ENCODE results near the gene DGKI. TPM values are rescaled to one million over a fixed set of nuclear protein-coding genes. Genes with fewer than 3 reads are reported as not detected.

Gene DGKI
- total and polyA plus RNA-seq, 2 of the 13 experiments (the other 11 are each of a cell fraction or from before 2014, with no cell fraction given) = 0.09 to 0.17 TPM

GRCh38 chr7:137579913-137580640 lies 266.7 kb downstream of the DGKI start:
- POLR2A ChIA-PET = no interaction called here

More at GRCh38 chr7:137579913-137580640, 266.7 kb downstream of the DGKI start:
- CTCF ChIA-PET (ENCODE audit: low intra/inter-chr PET ratio, low total read pairs) = no interaction called here
- 0 out of 5 replicates have a peak, but pooled peaks cover 0 to 2% of the 10 kb centered on the region in 2 experiments for H3K27me3 ChIP-seq (ENCODE audit: control insufficient read depth in 1 of 2, insufficient read depth in 2 of 2, low read length in 2 of 2)
- no TSS peak for BruUV-seq (replicated peaks)
- no peak overlapping the region for H3K27ac ChIP-seq (ENCODE audit: extremely low read length, insufficient read depth, low read length)
- no peak overlapping the region for H3K4me2 ChIP-seq (ENCODE audit: low read depth, low read length)
- in situ Hi-C loops (cut with HindIII; ENCODE audit: extremely low pct_ligation_motif_present, low pct_unique_long_range_greater_than_20kb) (loop anchor here (10.0 kb wide), 1 partner anchor 415 kb away; no protein-coding TSS in a partner anchor), intact Hi-C loops (cut with micrococcal nuclease; ENCODE audit: unreplicated experiment) (no loop called here)
- no peaks in the 10 kb centered on the region for H3K36me3 ChIP-seq (replicated peaks in 1 of 2; ENCODE audit: control insufficient read depth in 1 of 2, insufficient read depth in 2 of 2, low read length in 2 of 2)
- TF ChIP-seq PRDM10 (CRISPR knock-in tag; IDR thresholded peaks at IDR 0.05; ENCODE audit: low read depth) = no peak
- no peaks in the 10 kb centered on the region for H3K79me2 ChIP-seq (ENCODE audit: insufficient read depth, low read length)
- no peak for ATAC-seq
- no peak overlapping the region for H3K9ac ChIP-seq (ENCODE audit: insufficient read depth, low read depth, low read length)
- H4K20me1 ChIP-seq (ENCODE audit: insufficient read depth, low read length) = no peaks in the 10 kb centered on the region
- H3K4me1 ChIP-seq (ENCODE audit: insufficient read depth, low read length) = no peaks in the 10 kb centered on the region
- no peak overlapping the region for H2AFZ ChIP-seq (ENCODE audit: low read length)
- DNase-seq (ENCODE audit: low spot score) = no peak
- FAIRE-seq = no peak
- WGBS (ENCODE audit: low lambda C conversion rate) = 27% methylated on average over 2 of the region's 2 CpGs
- no peaks in the 10 kb centered on the region for H3K9me3 ChIP-seq (ENCODE audit: low read length)
- H3K4me3 ChIP-seq (replicated peaks in 1 of 3; ENCODE audit: insufficient read depth in 1 of 3, low read depth in 2 of 3, low read length in 3 of 3) = no peak overlapping the region
